COLO668 (cell line): ENCODE results near the gene FOSL2.
A peak's percentile ranks its signal among the peaks of the same experiment; 100 is the strongest.

ENCODE experiments used
- DNase-seq: peaks from one replicate; lab custom pipeline; 2025; ENCODE audit not compliant: unreplicated experiment; lab: John Stamatoyannopoulos, UW

FOSL2 gene

GRCh38 chr2:28447086-28447485, 54.4 kb downstream of the FOSL2 start:
- DNase-seq: no peak

GRCh38 chr2:28447943-28448792, 55.5 kb downstream of the FOSL2 start:
- DNase-seq: no peak

GRCh38 chr2:28448793-28449100, 56.1 kb downstream of the FOSL2 start:
- DNase-seq: no peak

DNA sequence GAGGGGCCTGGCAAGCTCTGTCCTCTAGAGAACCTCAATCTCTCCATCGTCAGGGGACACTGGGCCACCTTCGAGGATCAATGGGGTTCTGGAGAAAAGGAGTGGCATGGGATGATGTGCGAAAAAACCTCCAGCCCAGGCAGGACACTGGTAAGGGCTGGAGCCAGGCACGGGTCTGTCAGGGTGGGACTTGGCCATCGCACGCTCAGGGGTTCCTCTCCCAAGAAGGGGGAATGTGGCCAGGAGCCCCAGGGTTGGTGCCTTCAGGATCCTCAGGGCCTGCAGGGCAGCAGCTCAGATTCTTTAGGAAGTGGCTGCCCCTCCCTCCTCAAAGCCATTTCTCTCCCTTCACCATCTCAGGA, 56.4 kb downstream of the FOSL2 start:
- DNase-seq: no peak

DNA sequence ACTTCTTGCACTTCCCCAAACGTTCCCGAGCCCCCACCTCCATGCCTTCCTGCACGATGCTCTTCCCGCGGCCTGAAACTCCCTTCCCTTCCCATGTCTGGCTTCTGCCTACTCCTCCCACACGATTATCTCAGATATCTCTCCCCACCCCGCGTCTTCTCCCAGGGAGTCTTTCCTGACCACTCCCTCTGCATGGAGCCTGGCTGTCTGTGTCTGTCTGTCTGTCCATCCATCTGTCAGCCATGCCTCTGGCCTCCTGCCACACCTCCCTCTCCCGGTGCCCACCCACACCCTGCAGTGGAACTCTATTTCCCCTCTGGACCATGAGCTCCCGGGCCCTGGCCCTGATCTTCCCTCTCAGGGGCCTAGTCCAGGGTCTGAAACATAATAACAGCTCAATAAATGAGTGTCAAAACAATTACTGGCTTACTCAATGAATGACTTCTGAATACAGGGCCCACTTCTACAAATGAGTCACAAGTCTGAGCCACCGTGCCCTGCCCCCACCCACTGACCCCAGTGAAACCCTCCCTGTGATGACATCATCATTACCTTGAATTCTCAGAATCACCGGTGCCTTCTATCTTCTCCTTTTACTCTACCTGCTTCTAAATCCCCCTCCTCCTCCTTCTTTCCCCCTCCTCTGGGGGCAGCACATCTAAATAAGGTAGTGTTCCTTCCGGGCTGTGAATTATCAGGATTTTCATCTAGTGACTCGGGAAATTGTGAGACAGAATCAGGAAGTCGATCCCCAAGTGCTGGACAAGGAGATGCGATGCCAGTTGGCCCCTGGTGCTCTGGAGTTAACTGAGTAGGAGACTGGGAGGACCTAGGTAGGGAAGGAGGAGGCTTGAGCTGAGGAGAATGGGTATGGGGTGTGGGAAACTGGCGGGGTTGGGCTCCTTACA, 57.1 kb downstream of the FOSL2 start:
- no peak for DNase-seq

- no peak for DNase-seq
These were observed 58.4 kb downstream of the FOSL2 start for GRCh38 chr2:28450901-28451565.

DNA sequence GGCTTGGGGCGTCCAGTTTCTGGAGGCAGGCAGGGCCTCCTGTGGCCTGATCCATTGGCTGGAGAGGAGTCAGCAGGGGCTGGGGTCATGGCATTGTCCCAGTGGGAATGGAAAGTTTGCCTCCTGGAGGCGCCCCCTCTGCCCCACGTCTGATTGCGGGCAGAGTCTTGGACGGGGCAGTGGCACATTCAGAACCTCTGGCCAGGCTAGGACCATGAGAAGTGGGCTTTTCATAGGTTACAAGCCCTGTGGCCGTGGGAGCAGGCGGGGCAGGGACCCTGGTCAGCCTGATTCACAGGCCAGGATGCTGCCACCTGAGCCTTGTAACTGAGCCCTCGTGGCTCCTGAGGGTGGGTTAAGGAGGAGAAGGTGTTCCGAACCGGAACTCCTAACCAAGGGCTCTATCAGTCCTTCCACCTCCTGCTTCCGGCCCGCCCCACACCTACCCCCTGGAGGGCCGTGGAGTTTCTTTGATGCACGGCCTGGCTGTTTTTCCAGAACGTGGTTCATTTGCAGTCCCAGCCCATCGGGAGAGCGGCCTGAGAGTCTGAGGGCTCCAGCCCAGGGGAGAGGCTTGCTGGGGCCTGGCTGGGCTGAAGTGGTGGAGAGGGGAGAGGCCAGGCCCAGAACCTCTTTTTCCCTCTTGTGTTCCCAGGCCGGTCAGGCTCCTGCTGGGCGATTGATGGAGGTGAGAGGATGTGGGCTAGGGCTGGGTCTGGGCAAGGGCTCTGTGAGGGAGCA, 59.3 kb downstream of the FOSL2 start:
- no peak for DNase-seq

DNA sequence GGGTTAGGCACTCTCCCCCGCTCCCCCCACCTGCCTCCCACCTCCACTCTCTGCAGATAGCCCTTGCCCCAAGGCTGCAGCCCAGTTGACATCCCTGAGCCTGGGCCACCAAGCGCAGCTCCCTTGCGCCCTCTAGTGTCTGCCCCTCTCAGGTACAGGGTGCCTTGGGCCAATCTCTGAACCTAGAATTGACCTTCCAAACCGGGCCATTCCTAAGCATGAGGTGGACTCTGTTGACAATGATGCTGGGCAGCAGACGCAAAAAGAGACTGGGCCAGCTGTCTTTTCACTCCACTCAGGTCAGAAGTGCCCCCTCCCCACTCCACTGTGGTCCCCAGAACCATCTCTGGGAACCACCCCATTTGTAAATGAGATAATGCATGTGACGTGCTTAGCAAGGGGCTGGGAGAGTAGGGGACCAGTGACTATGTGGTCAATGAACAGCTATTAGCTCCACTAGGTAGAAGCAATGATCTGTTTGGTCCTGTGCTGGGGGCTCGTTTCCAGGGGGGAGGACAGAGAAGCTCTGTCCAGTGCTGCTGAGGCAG, 60.0 kb downstream of the FOSL2 start:
- DNase-seq: peak; percentile 75

DNA sequence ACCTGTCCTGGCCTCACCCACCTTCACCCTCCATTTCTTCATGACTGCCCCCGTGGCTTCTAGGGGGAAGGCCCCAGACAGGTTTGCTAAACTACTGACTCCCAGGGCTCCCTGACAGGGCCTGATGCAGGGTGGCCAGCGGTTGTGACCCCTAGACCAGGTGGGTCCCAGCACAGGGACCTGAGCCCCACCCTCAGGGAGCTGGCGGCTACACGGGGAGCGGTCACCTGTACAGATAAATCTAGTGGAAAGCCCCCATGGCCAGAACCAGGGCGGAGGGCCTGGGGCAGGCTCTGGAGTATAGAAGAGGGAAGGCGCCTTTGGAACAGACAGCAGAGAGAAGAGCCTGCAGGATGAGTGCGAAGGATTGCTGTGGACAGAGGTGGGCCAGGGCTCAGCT, 60.7 kb downstream of the FOSL2 start:
- DNase-seq: no peak

DNA sequence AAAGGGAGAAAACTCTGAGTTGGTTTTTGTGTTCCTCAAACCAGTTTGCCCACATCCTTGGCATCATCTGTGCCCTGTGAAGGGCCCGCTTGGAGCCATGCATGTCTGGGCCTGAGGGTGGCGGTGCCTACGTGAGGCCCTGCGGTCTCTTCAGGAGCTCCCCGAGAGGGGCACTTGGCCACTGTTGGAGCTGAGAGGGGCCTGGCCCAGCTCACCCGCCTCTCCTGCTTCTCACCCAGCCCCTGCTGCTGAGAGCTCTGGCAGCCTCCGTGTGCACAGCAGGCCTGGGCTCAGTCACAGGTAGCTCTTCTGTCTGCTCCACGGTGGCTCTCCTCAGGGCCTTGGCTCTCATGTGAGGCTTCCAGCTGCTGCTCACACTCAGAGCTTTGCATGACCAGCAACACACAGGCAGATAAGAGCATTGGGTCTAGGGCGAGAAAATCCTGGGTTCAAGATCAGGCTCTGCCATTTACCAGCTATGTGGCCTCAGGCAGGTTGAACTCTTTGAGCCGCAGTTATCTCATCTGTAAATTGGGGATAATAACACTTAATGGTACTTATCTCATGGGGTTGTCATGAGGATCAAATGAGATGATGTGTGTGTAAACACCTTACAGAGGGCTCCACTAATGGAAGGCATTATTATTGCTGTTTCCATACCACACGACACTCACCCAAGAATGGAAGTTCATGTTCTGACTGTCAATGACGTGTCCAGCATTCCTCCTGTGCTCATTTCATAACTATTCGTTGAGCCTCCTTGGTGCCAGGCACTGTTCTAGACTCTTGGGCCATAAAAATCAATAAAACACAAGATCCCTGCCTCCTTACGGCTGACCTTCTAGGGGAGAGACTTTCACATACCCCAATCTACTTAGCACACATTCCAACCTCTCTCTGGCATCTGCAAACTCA, 61.6 kb downstream of the FOSL2 start:
- DNase-seq: no peak

- no peak for DNase-seq
These were observed 64.6 kb downstream of the FOSL2 start for GRCh38 chr2:28457237-28457636.

- DNase-seq: no peak
These were observed 68.4 kb downstream of the FOSL2 start for GRCh38 chr2:28461056-28461455.

- no peak for DNase-seq
These were observed 69.5 kb downstream of the FOSL2 start for GRCh38 chr2:28462122-28462521.

- DNase-seq: no peak
These were observed 70.7 kb downstream of the FOSL2 start for GRCh38 chr2:28463211-28463816.

DNA sequence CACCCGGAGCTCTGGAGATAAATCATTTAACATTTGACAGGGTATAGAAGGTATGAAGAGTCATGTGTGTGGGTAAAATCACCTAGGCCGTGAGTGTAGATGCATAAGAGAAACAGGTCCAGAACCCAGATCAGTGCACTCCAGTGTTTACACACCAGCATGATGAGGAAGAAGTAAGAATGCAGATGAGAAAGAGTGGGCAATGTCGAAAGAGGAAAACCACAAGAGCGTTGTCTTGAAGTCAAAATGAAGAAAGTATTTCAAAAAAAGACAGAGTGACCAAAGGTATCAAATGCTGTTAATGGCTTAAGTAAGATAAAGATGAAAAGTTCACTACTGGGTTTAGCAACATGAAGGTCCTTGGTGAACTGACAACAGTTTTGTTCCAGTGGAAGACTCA, 71.2 kb downstream of the FOSL2 start:
- no peak for DNase-seq

GRCh38 chr2:28465148-28465885, 72.7 kb downstream of the FOSL2 start:
- DNase-seq: no peak
